ENCODE results near the gene ABCC6. TPM values are rescaled to one million over a fixed set of nuclear protein-coding genes. Genes with fewer than 3 reads are reported as not detected.

Gene ABCC6
- total RNA-seq, 2 donors from 2014 or later: 0.41 to 1.5 TPM

GRCh38 chr16:16110111-16110490, 113.2 kb downstream of the ABCC6 start:
- no peak for ATAC-seq (ENCODE audit: insufficient number of reproducible peaks, low FRiP score, low read depth)
- Histone ChIP-seq H3K4me1 (ENCODE audit: control insufficient read depth in 1 of 2, low read depth in 2 of 2) (no peaks in the 10 kb centered on the region), H3K4me3 (no peak overlapping the region), H3K9me3 (no peaks in the 10 kb centered on the region), H3K27me3 (replicated peaks; ENCODE audit: insufficient read depth) (no peaks in the 10 kb centered on the region), H3K27ac (no peak overlapping the region), H3K36me3 (peaks cover 64% of the 10 kb centered on the region)
- no peak for DNase-seq (ENCODE audit: low spot score)
- TF ChIP-seq CTCF (IDR thresholded peaks at IDR 0.05): no peak

GRCh38 chr16:16109453-16110110, 113.7 kb downstream of the ABCC6 start:
- Histone ChIP-seq H3K27ac (no peak overlapping the region), H3K4me3 (no peak overlapping the region), H3K4me1 (ENCODE audit: control insufficient read depth in 1 of 2, low read depth in 2 of 2) (no peaks in the 10 kb centered on the region), H3K27me3 (replicated peaks; ENCODE audit: insufficient read depth) (no peaks in the 10 kb centered on the region), H3K36me3 (peaks cover 61% of the 10 kb centered on the region), H3K9me3 (no peaks in the 10 kb centered on the region)
- DNase-seq (ENCODE audit: low spot score): no peak
- TF ChIP-seq CTCF (IDR thresholded peaks at IDR 0.05): no peak
- ATAC-seq (ENCODE audit: insufficient number of reproducible peaks, low FRiP score, low read depth): no peak

GRCh38 chr16:16108759-16109158, 114.5 kb downstream of the ABCC6 start:
- no peaks in the 10 kb centered on the region for H3K27me3 ChIP-seq (replicated peaks; ENCODE audit: insufficient read depth)
- H3K36me3 ChIP-seq: peaks cover 61% of the 10 kb centered on the region
- DNase-seq (ENCODE audit: low spot score): no peak
- no peaks in the 10 kb centered on the region for H3K9me3 ChIP-seq
- TF ChIP-seq CTCF (IDR thresholded peaks at IDR 0.05): no peak
- H3K4me1 ChIP-seq (ENCODE audit: control insufficient read depth in 1 of 2, low read depth in 2 of 2): no peaks in the 10 kb centered on the region
- no peak overlapping the region for H3K27ac ChIP-seq
- no peak for ATAC-seq (ENCODE audit: insufficient number of reproducible peaks, low FRiP score, low read depth)
- no peak overlapping the region for H3K4me3 ChIP-seq

- H3K4me3 ChIP-seq: no peak overlapping the region
- H3K27ac ChIP-seq: no peak overlapping the region
- no peak for TF ChIP-seq CTCF (IDR thresholded peaks at IDR 0.05)
Observed at GRCh38 chr16:16107839-16108238, 115.5 kb downstream of the ABCC6 start.

GRCh38 chr16:16106466-16106865, 116.8 kb downstream of the ABCC6 start:
- ATAC-seq (ENCODE audit: insufficient number of reproducible peaks, low FRiP score, low read depth) (no peak), DNase-seq (ENCODE audit: low spot score) (no peak)
- Histone ChIP-seq H3K27ac (no peak overlapping the region), H3K4me3 (no peak overlapping the region), H3K27me3 (replicated peaks; ENCODE audit: insufficient read depth) (no peaks in the 10 kb centered on the region), H3K36me3 (peaks cover 53% of the 10 kb centered on the region), H3K9me3 (no peaks in the 10 kb centered on the region), H3K4me1 (ENCODE audit: control insufficient read depth in 1 of 2, low read depth in 2 of 2) (peaks cover 0 to 8% of the 10 kb centered on the region in 2 donors)
- TF ChIP-seq CTCF (IDR thresholded peaks at IDR 0.05): no peak

More at GRCh38 chr16:16107839-16108238, 115.5 kb downstream of the ABCC6 start:
- Histone ChIP-seq H3K27me3 (replicated peaks; ENCODE audit: insufficient read depth) (no peaks in the 10 kb centered on the region), H3K36me3 (peaks cover 61% of the 10 kb centered on the region), H3K4me1 (ENCODE audit: control insufficient read depth in 1 of 2, low read depth in 2 of 2) (no peaks in the 10 kb centered on the region), H3K9me3 (no peaks in the 10 kb centered on the region)
- ATAC-seq (ENCODE audit: insufficient number of reproducible peaks, low FRiP score, low read depth): no peak
- DNase-seq (ENCODE audit: low spot score): no peak
